ENCODE data around the gene NAGLU.

- TF ChIP-seq MAX (IDR thresholded peaks at IDR 0.05) (no peak), POLR2A (IDR thresholded peaks at IDR 0.05; ENCODE audit: insufficient read depth in 1 of 2, low read depth in 2 of 2, low read length in 2 of 2) (no peak), ZNF33B (CRISPR knock-in tag; IDR thresholded peaks at IDR 0.05) (no peak), ZFX (CRISPR knock-in tag; IDR thresholded peaks at IDR 0.05; ENCODE audit: low read depth) (no peak), ZNF431 (CRISPR knock-in tag; IDR thresholded peaks at IDR 0.05; ENCODE audit: borderline replicate concordance, low read depth) (no peak), HNRNPH1 (optimal IDR thresholded peaks at IDR 0.05; ENCODE audit: low read depth, low read length) (no peak), RFX5 (IDR thresholded peaks at IDR 0.05; ENCODE audit: low read depth, low read length) (no peak), TGIF2 (CRISPR knock-in tag; IDR thresholded peaks at IDR 0.05) (no peak), YEATS4 (CRISPR knock-in tag; IDR thresholded peaks at IDR 0.05; ENCODE audit: borderline replicate concordance) (no peak), JUNB (CRISPR knock-in tag; IDR thresholded peaks at IDR 0.05; ENCODE audit: borderline replicate concordance) (no peak), ZNF264 (CRISPR knock-in tag; IDR thresholded peaks at IDR 0.05) (no peak), ZBED4 (CRISPR knock-in tag; IDR thresholded peaks at IDR 0.05; ENCODE audit: borderline replicate concordance) (no peak), NR2F6 (IDR thresholded peaks at IDR 0.05) (no peak), NR2F6 (CRISPR knock-in tag; IDR thresholded peaks at IDR 0.05) (no peak), TFDP1 (CRISPR knock-in tag; IDR thresholded peaks at IDR 0.05; ENCODE audit: borderline replicate concordance) (no peak)
Observed at GRCh38 chr17:42563543-42563942, 27.5 kb downstream of the NAGLU start.

Measured in HepG2 (cell line).